HG02938 (cell line): ENCODE results near the gene SDCCAG8.

ENCODE experiments used
- ATAC-seq: cut with Tn5 transposase; IDR thresholded peaks from one replicate; pipeline ENCODE4 v1.9.1; 2021; ENCODE audit warnings: mild to moderate bottlenecking, moderate library complexity; ENCODE audit not compliant: unreplicated experiment

The SDCCAG8 gene

GRCh38 chr1:243415663-243416408 is 160.0 kb downstream of the SDCCAG8 start:
- ATAC-seq: no peak

GRCh38 chr1:243416495-243416894 is 160.7 kb downstream of the SDCCAG8 start:
- ATAC-seq: peak; percentile 72

- ATAC-seq: no peak
These were observed 164.4 kb downstream of the SDCCAG8 start for GRCh38 chr1:243420016-243420945.

DNA sequence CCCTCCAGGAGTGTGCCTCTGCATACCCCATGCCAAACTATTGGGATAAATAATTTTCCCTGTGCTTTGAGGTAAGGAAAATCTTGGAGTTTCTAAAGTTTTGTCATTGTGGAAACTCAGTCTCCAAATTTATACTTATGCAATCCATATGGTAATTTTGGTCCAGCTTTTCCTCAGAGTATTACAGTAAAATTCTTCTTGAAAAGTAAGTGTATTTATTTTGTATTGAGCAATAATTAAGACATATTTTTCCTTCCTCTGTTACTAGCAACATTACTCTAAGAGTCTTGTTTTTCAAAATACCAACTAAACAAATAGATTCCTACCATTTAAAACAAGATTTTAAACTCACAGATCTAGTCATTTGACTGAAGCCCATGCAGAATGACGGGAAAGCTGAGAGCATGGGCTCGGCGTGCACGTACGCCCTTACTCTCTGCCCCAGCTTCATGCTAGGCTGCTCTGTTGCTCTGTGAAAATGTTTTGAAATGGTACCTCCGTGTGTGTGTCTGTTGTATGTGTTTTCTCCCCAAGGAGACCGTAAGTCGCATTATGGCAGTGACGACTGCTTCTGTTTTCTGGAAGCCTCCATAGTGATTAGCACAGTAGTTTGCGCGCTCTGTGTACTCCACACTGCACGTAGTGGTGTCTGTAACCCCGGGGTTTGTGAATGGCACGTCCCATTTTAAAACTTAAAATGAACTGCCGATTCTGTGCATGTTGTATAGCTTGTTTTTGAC is 165.3 kb downstream of the SDCCAG8 start:
- ATAC-seq: no peak

- ATAC-seq: no peak
These were observed 165.9 kb downstream of the SDCCAG8 start for GRCh38 chr1:243421784-243422183.

GRCh38 chr1:243422362-243422761 is 166.5 kb downstream of the SDCCAG8 start:
- ATAC-seq: no peak

DNA sequence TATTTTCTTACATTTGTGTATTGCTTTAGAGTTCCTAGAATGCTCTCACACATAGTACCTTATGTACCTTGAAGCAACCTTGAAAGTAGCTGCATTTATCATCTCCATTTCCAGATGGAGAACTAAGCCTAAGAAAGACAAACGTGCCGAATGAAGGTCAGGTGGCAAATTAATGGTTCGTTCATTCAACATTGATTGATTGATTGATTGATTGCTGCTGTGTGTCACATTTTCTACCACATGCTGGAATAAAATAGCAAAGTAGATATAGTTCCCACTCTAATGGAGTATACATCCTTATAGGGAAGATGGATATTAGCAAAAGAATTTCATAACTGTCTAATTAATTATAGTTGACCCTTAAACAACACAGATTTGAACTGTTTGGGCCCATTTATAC is 172.2 kb downstream of the SDCCAG8 start:
- no peak for ATAC-seq

- no peak for ATAC-seq
These were observed 172.9 kb downstream of the SDCCAG8 start for GRCh38 chr1:243428617-243429342.

GRCh38 chr1:243431591-243431990 is 175.8 kb downstream of the SDCCAG8 start:
- no peak for ATAC-seq

- no peak for ATAC-seq
These were observed 176.3 kb downstream of the SDCCAG8 start for GRCh38 chr1:243432136-243432535.

- ATAC-seq: no peak
These were observed 178.0 kb downstream of the SDCCAG8 start for GRCh38 chr1:243433737-243434370.

DNA sequence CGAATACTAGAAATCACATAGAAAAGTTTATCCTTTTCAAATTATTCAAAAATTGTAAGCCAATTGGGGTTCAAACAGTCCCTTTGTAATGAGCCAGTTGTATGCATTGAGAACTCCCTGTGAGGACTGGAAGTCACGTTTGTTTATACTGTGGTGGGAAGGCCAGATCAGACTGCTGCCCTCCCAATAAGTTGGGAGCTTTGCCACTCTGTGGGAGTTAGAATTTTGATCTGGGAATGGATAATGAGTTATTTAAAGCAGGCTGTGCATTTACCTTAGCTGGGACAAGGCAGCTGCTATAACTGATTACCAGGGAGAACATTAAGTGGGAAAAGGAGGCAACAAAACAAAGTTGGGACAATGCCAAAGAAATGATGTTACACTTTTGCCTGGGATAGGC is 178.8 kb downstream of the SDCCAG8 start:
- no peak for ATAC-seq

- no peak for ATAC-seq
These were observed 180.0 kb downstream of the SDCCAG8 start for GRCh38 chr1:243435836-243436235.

DNA sequence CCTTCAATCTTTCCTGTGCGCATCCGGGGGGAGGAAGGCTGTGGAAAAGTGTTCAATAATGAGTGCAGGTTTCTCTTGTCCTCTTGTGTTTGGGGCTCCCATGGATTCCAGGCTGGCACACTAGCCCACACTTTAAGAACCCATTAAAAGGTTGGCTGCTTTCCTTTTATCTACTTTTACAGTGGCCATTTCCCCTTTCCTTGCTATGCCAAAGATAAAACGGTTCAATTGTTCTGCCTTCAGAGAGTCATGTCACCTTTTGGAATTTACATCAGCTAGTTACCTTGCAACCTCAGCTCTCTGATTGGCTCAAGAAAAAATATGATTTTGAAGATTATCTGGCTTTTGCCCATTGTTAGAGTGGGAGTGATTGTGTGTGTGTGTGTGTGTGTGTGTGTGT is 182.3 kb downstream of the SDCCAG8 start:
- ATAC-seq: no peak

GRCh38 chr1:243438815-243439214 is 183.0 kb downstream of the SDCCAG8 start:
- no peak for ATAC-seq

- no peak for ATAC-seq
These were observed 184.6 kb downstream of the SDCCAG8 start for GRCh38 chr1:243440406-243440805.

- ATAC-seq: no peak
These were observed 185.8 kb downstream of the SDCCAG8 start for GRCh38 chr1:243441601-243442000.

- ATAC-seq: no peak
These were observed 187.7 kb downstream of the SDCCAG8 start for GRCh38 chr1:243443557-243443956.

- ATAC-seq: no peak
These were observed 191.5 kb downstream of the SDCCAG8 start for GRCh38 chr1:243447347-243447746.

DNA sequence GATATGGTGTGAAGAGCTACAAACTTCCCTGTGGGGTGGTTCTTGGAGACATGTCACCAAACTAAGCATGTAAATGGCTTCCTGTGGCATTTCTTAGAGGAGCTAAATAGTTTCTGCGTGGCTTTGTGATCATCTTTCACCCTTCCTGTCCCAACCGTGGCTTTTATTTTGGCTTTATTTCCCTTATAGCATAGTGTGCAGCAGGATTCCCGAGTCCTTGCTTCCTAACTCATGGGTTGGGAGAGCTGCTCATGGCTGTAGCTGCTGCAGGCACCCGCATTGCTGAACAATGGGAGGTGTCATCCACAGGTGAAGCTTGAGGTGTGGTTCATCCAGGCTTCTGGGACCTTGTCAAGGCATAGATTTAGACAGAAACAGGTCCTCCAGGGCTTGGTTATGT is 192.0 kb downstream of the SDCCAG8 start:
- no peak for ATAC-seq
